RWPE2 (cell line): ENCODE data around the gene WNT9B.
"Not testable (repeated sequence)": the region's sequence is repeated elsewhere in the genome, so short reads cannot be mapped to it uniquely, and the experiment has no call there.

Source experiments
- ATAC-seq: fragments of 200-7000 bp; cut with Tn5 transposase; 3 replicates; pipeline ENCODE4 v1.9.1; 2021; ENCODE audit warnings: low read depth
- DNase-seq: peaks from one replicate; pipeline ENCODE4 v3.0.0-alpha.2; 2020; ENCODE audit warnings: low spot score
- H3K27ac ChIP-seq: fragments of 450-650 bp; 2 replicates; pipeline ENCODE4 v1.5.1; 2017; ENCODE audit warnings: mild to moderate bottlenecking; ENCODE audit not compliant: poor library complexity, severe bottlenecking
- H3K27me3 ChIP-seq: fragments of 250-450 bp; sonication (Bioruptor Pico); 2 replicates; pipeline ENCODE4 v1.5.1; 2021; ENCODE audit warnings: mild to moderate bottlenecking, moderate library complexity; ENCODE audit not compliant: insufficient read depth, poor library complexity, severe bottlenecking
- H3K36me3 ChIP-seq: fragments of 250-450 bp; sonication (Bioruptor Pico); 2 replicates; pipeline ENCODE4 v1.5.1; 2020; ENCODE audit warnings: low read depth, mild to moderate bottlenecking, moderate library complexity
- H3K4me1 ChIP-seq: fragments of 250-450 bp; sonication (Bioruptor Pico); 2 replicates; pipeline ENCODE4 v1.5.1; 2021; ENCODE audit warnings: mild to moderate bottlenecking, moderate library complexity; ENCODE audit not compliant: insufficient read depth, poor library complexity, severe bottlenecking
- H3K4me3 ChIP-seq: fragments of 250-450 bp; sonication (Bioruptor Pico); 2 replicates; pipeline ENCODE4 v1.5.1; 2021; ENCODE audit warnings: mild to moderate bottlenecking, moderate library complexity; ENCODE audit not compliant: severe bottlenecking
- H3K9me3 ChIP-seq: fragments of 250-450 bp; sonication (Bioruptor Pico); 2 replicates; pipeline ENCODE4 v1.5.1; 2021; ENCODE audit warnings: mild to moderate bottlenecking, moderate library complexity; ENCODE audit not compliant: severe bottlenecking
- TF ChIP-seq, protein P1 (sequence below): fragments of 450-650 bp; IDR thresholded peaks from one replicate; pipeline ENCODE4 v1.5.1; 2017; ENCODE audit warnings: mild to moderate bottlenecking, moderate library complexity; ENCODE audit not compliant: poor library complexity, severe bottlenecking

Gene WNT9B

DNA sequence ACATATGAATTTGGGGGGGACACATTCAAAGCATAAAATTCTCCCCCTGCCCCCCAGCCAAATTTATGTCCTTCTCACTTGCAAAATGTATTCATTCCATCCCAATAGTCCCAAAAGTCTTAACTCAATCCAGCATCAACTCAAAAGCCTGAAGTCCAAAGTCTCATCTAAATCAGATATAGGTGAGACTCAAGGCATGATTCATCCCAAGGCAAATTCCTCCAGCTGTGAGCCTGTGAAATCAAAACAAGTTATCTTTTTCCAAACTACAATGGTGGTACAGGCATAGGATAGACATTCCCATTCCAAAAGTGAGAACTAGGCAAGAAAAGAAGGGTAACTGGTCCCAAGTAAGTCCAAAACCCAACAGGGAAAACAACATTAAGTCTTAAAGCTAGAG is 65.7 kb downstream of the WNT9B start:
- Histone ChIP-seq H3K27ac (peak overlapping the region; percentile 50), H3K4me1 (peaks cover 9% of the 10 kb centered on the region), H3K4me3 (no peak overlapping the region), H3K36me3 (no peaks in the 10 kb centered on the region), H3K9me3 (no peaks in the 10 kb centered on the region), H3K27me3 (no peaks in the 10 kb centered on the region)
- DNase-seq = no peak
- ATAC-seq = no peak
- TF ChIP-seq, protein P1, sequence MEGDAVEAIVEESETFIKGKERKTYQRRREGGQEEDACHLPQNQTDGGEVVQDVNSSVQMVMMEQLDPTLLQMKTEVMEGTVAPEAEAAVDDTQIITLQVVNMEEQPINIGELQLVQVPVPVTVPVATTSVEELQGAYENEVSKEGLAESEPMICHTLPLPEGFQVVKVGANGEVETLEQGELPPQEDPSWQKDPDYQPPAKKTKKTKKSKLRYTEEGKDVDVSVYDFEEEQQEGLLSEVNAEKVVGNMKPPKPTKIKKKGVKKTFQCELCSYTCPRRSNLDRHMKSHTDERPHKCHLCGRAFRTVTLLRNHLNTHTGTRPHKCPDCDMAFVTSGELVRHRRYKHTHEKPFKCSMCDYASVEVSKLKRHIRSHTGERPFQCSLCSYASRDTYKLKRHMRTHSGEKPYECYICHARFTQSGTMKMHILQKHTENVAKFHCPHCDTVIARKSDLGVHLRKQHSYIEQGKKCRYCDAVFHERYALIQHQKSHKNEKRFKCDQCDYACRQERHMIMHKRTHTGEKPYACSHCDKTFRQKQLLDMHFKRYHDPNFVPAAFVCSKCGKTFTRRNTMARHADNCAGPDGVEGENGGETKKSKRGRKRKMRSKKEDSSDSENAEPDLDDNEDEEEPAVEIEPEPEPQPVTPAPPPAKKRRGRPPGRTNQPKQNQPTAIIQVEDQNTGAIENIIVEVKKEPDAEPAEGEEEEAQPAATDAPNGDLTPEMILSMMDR = no peak

DNA sequence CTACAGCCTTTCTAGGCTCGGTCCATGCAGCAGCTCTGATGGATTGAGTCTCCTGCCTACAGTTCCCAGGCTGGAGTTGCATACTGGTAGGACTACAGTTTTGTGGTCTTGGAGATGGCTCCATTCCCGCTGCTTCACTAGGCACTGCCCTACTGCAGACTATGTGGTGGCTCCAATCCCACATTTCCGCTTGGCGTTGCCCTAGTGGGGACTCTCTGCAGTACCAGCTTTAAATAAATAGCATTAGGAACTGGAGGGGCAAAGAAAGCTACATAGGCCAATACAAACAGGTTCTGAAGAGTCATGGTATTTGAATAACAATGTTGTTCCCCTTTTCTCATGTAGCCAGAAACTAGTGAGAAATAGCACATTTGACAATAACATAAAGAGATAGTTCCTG is 66.1 kb downstream of the WNT9B start:
- H3K36me3 ChIP-seq = no peaks in the 10 kb centered on the region
- H3K4me3 ChIP-seq = no peak overlapping the region
- DNase-seq (no peak), ATAC-seq (no peak)
- no peak overlapping the region for H3K27ac ChIP-seq
- H3K4me1 ChIP-seq = peaks cover 9% of the 10 kb centered on the region
- H3K9me3 ChIP-seq = no peaks in the 10 kb centered on the region
- no peaks in the 10 kb centered on the region for H3K27me3 ChIP-seq
- TF ChIP-seq, protein P1 = no peak

DNA sequence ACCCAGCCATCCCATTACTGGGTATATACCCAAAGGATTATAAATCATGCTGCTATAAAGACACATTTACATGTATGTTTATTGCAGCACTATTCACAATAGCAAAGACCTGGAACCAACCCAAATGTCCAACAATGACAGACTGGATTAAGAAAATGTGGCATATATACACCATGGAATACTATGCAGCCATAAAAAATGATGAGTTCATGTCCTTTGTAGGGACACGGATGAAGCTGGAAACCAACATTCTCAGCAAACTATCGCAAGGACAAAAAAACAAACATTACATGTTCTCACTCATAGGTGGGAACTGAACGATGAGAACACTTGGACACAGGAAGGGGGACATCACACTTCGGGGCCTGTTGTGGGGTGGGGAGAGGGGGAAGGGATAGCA is 70.6 kb downstream of the WNT9B start:
- H3K4me3 ChIP-seq, H3K27me3 ChIP-seq, H3K36me3 ChIP-seq, DNase-seq, H3K9me3 ChIP-seq, H3K4me1 ChIP-seq, ATAC-seq: not testable (repeated sequence)
- peak overlapping the region; percentile 74 for H3K27ac ChIP-seq

DNA sequence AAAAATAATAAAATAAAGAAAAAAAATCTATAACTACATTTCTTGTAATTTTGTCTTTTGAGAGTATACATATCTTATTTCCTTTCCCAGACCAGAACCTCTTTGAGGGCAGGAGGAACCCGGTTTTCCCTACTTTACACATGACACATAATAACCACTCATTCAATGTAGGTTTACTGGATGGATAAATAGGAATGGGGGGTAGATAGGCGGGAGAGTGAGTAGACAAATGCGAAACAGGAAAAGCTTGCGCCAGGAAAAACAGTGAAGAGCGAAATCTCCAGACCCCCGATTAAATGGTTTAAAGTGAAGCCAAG is 71.1 kb downstream of the WNT9B start:
- DNase-seq = no peak
- Histone ChIP-seq H3K27ac (peak overlapping the region; percentile 74), H3K27me3 (no peaks in the 10 kb centered on the region), H3K36me3 (peaks cover 10% of the 10 kb centered on the region; the same call in 1 of the 2 replicates), H3K4me1 (peaks cover 5% of the 10 kb centered on the region), H3K4me3 (peak overlapping the region; percentile 82), H3K9me3 (no peaks in the 10 kb centered on the region)
- TF ChIP-seq, protein P1 = no peak
- no peak; the same call in 2 of the 3 replicates for ATAC-seq

DNA sequence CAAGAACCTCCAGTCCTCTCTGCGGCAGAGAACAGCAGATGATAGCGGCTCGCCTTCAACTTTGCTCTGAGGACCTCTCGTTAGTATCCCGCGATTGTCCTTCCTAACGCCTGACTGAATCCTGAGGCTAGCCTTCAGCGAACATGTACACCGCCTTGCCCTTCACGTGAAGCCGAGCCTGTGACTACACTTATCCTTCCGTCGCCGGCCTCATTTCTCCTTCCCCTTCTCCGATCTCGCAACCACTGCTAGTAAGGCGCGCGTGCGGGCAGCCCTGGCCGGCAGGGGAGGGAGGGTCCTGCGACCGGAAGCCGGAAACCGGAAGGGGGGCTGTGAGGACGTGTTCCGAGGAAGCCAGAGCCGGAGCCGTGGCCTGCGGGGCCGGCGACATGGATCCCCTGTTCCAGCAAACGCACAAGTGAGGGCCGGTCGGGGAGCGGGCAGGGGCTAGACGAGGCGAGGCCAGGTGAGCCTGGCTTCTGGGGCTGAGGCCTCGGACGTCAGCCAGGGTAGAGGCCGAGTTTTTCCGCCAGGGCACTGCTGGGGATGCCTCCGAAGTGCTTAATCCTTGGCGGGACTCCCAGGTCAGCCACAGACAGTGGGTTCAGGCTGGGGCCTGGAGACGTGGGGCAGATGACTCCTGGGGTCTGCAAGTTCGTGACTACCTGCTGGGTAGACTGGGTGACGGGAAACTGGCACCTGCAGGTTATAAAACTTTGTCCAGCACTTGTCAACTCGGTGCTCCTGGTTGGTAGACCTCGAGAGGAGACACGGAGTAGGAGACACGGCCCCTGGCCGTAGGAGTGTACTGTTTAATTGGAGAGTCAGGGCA is 71.6 kb downstream of the WNT9B start, which contains the start of gene GOSR2:
Gene GOSR2, plus strand, starts transcription at position 357 of the 832 bp plus-strand sequence. Its CDS starts 33 bp downstream, at position 390.
- DNase-seq (peak; percentile 93), ATAC-seq (peak; percentile 93)
- TF ChIP-seq, protein P1 = no peak

More for the DNA sequence above, 71.6 kb downstream of the WNT9B start, which contains the start of gene GOSR2:
- H3K4me1 ChIP-seq = peaks cover 5% of the 10 kb centered on the region
- peak within 1 kb of the TSS; percentile 82 for H3K4me3 ChIP-seq
- no peaks in the 10 kb centered on the region for H3K27me3 ChIP-seq
- H3K27ac ChIP-seq = peak within 1 kb of the TSS; percentile 74
- H3K36me3 ChIP-seq = peaks cover 10% of the 10 kb centered on the region; the same call in 1 of the 2 replicates
- no peaks in the 10 kb centered on the region for H3K9me3 ChIP-seq
